SK-N-SH (cell line): ENCODE results near the gene PCBD1. TPM values are rescaled to one million over a fixed set of nuclear protein-coding genes. Genes with fewer than 3 reads are reported as not detected.

Source experiments
- CTCF ChIA-PET: fragments of 300-600, 350-600 bp; formaldehyde crosslinking; extraction: SDS; loops from one replicate; lab custom pipeline; 2021; lab: Yijun Ruan, JAX
- POLR2A ChIA-PET: fragments of 350-600 bp; sonication (Branson Sonifier 250); formaldehyde crosslinking; extraction: SDS; loops from one replicate; lab custom pipeline; 2020; ENCODE audit warnings: antibody characterized with exemption, inconsistent platforms; lab: Yijun Ruan, JAX
- DNase-seq: peaks from one replicate; pipeline ENCODE4 v3.0.0; 2012
- H2AFZ ChIP-seq: fragments of 200-600 bp; sonication (generic); 2 replicates; pipeline ENCODE4 v1.8.1; 2016; ENCODE audit warnings: antibody characterized with exemption, mild to moderate bottlenecking, low read depth
- H3F3A ChIP-seq: fragments of 200-600 bp; sonication (generic); replicated peaks from 2 replicates; pipeline ENCODE3; 2016; ENCODE audit warnings: antibody characterized with exemption, mild to moderate bottlenecking; ENCODE audit not compliant: insufficient read depth
- H3K27ac ChIP-seq, 2 experiments: fragments of 200-500 bp in 1 of 2; fragments of 200-600 bp in 1 of 2; sonication (Bioruptor generic) in 1 of 2; sonication (generic), shearing (Covaris generic) in 1 of 2; 2 replicates each; pipeline versions ENCODE4 v1.5.1 to v1.6.1; 2014 to 2016; ENCODE audit warnings: low read depth in 2 of 2, inconsistent platforms in 1 of 2, low read length in 1 of 2, mild to moderate bottlenecking in 1 of 2, mixed read lengths in 1 of 2
- H3K27me3 ChIP-seq: fragments of 200-600 bp; sonication (generic), shearing (Covaris generic); 2 replicates; pipeline ENCODE4 v1.6.1; 2016; ENCODE audit warnings: mixed run types; ENCODE audit not compliant: insufficient read depth
- H3K36me3 ChIP-seq, 2 experiments: fragments of 200-500 bp in 1 of 2; fragments of 200-600 bp in 1 of 2; sonication (Bioruptor generic) in 1 of 2; sonication (generic) in 1 of 2; replicated peaks in 1 of 2; 2 replicates each; pipeline versions ENCODE3 to v1.5.1; 2014 to 2016; ENCODE audit warnings: low read length in 1 of 2, mild to moderate bottlenecking in 1 of 2; ENCODE audit not compliant: insufficient read depth in 2 of 2, control insufficient read depth in 1 of 2
- H3K4me1 ChIP-seq, 2 experiments: fragments of 200-500 bp in 1 of 2; fragments of 200-600 bp in 1 of 2; sonication (Bioruptor generic) in 1 of 2; sonication (generic), shearing (Covaris generic) in 1 of 2; 2 replicates each; pipeline versions ENCODE4 v1.5.1 to v1.6.1; 2014 to 2016; ENCODE audit warnings: low read depth in 1 of 2, low read length in 1 of 2, mixed run types in 1 of 2; ENCODE audit not compliant: insufficient read depth in 2 of 2, control insufficient read depth in 1 of 2
- H3K4me2 ChIP-seq: fragments of 200-600 bp; sonication (generic), shearing (Covaris generic); 2 replicates; pipeline ENCODE4 v1.6.1; 2017; ENCODE audit warnings: mixed run types
- H3K4me3 ChIP-seq, 2 experiments: fragments of 200-500 bp in 1 of 2; fragments of 200-600 bp in 1 of 2; sonication (Bioruptor generic) in 1 of 2; sonication (generic), shearing (Covaris generic) in 1 of 2; 2 replicates each; pipeline versions ENCODE4 v1.5.1 to v1.8.1; 2014 to 2016; ENCODE audit warnings: low read depth in 2 of 2, inconsistent platforms in 1 of 2, low read length in 1 of 2, mild to moderate bottlenecking in 1 of 2, mixed read lengths in 1 of 2, moderate library complexity in 1 of 2
- H3K79me2 ChIP-seq: fragments of 200-600 bp; sonication (generic); 2 replicates; pipeline ENCODE4 v1.8.1; 2017; ENCODE audit warnings: mild to moderate bottlenecking; ENCODE audit not compliant: insufficient read depth
- H3K9ac ChIP-seq: fragments of 200-600 bp; sonication (generic); 2 replicates; pipeline ENCODE4 v1.6.1; 2017; ENCODE audit warnings: mixed run types
- H3K9me2 ChIP-seq: fragments of 200-600 bp; sonication (generic); 2 replicates; pipeline ENCODE4 v1.6.1; 2017; ENCODE audit warnings: mixed run types
- H3K9me3 ChIP-seq: fragments of 200-600 bp; sonication (generic); 2 replicates; pipeline ENCODE4 v1.6.1; 2017; ENCODE audit warnings: mixed run types, mild to moderate bottlenecking, moderate library complexity
- H4K20me1 ChIP-seq: fragments of 200-600 bp; sonication (generic); 2 replicates; pipeline ENCODE4 v1.6.1; 2017; ENCODE audit warnings: mild to moderate bottlenecking, mixed run types; ENCODE audit not compliant: insufficient read depth
- CHD2 ChIP-seq: fragments of 150-350 bp; IDR thresholded peaks from 2 replicates; pipeline ENCODE4 v1.6.1; 2018; ENCODE audit warnings: low read length; ENCODE audit not compliant: partially characterized antibody
- CTCF ChIP-seq: fragments of 200-600 bp; sonication (generic); IDR thresholded peaks from 2 replicates; pipeline ENCODE4 v1.6.1; 2017; ENCODE audit warnings: antibody characterized with exemption, mild to moderate bottlenecking, moderate library complexity
- EZH2phosphoT487 ChIP-seq: fragments of 200-600 bp; sonication (generic); IDR thresholded peaks from 2 replicates; pipeline ENCODE4 v1.6.1; 2017; ENCODE audit warnings: low read depth, mixed run types, mild to moderate bottlenecking, antibody characterized with exemption, moderate library complexity, borderline replicate concordance
- FOSL2 ChIP-seq: IDR thresholded peaks from 2 replicates; pipeline ENCODE4 v1.4.0; 2012; ENCODE audit warnings: low read depth, mild to moderate bottlenecking, moderate library complexity, borderline replicate concordance
- FOXJ3 ChIP-seq: sonication (generic); formaldehyde crosslinking; IDR thresholded peaks from 2 replicates; pipeline ENCODE4 v1.5.1; 2020; ENCODE audit warnings: mild to moderate bottlenecking, missing genetic modification reagents
- GABPA ChIP-seq: IDR thresholded peaks from 2 replicates; pipeline ENCODE4 v1.4.0; 2012; ENCODE audit warnings: low read depth, mild to moderate bottlenecking
- MAX ChIP-seq: IDR thresholded peaks from 2 replicates; pipeline ENCODE4 v1.4.0; 2012; ENCODE audit warnings: low read depth
- MEF2A ChIP-seq: IDR thresholded peaks from 2 replicates; pipeline ENCODE4 v1.4.0; 2012; ENCODE audit warnings: low read depth, borderline replicate concordance
- MXI1 ChIP-seq: IDR thresholded peaks from 2 replicates; pipeline ENCODE4 v1.6.1; 2012; ENCODE audit warnings: mild to moderate bottlenecking, low read depth, low read length, improper control_type of control experiment
- NFIC ChIP-seq: IDR thresholded peaks from 2 replicates; pipeline ENCODE4 v1.4.0; 2012; ENCODE audit warnings: borderline replicate concordance
- POLR2AphosphoS5 ChIP-seq: IDR thresholded peaks from 2 replicates; pipeline ENCODE4 v1.6.1; 2012; ENCODE audit warnings: low read depth, low read length
- RCOR1 ChIP-seq: fragments of 150-350 bp; IDR thresholded peaks from 2 replicates; pipeline ENCODE4 v1.6.1; 2017; ENCODE audit warnings: antibody characterized with exemption, low read length
- RXRA ChIP-seq: IDR thresholded peaks from 2 replicates; pipeline ENCODE4 v1.4.0; 2012; ENCODE audit warnings: low read depth, mild to moderate bottlenecking, borderline replicate concordance
- SIN3A ChIP-seq: IDR thresholded peaks from 2 replicates; pipeline ENCODE4 v1.6.1; 2012; ENCODE audit warnings: low read depth, mild to moderate bottlenecking, low read length, moderate library complexity, borderline replicate concordance
- TAF1 ChIP-seq: IDR thresholded peaks from 2 replicates; pipeline ENCODE4 v1.6.1; 2012; ENCODE audit warnings: low read depth, mild to moderate bottlenecking, low read length, moderate library complexity, borderline replicate concordance
- TCF12 ChIP-seq: IDR thresholded peaks from 2 replicates; pipeline ENCODE4 v1.4.0; 2012
- YY1 ChIP-seq: IDR thresholded peaks from 2 replicates; pipeline ENCODE4 v1.4.0; 2012; ENCODE audit warnings: low read depth, mild to moderate bottlenecking
- WGBS: methylation state at CpG from one replicate; pipeline ENCODE4 v1.1.6; 2017; ENCODE audit warnings: low lambda C conversion rate; 5-methylcytosine and 5-hydroxymethylcytosine counted together
- polyA plus RNA-seq, 3 experiments: library from polyadenylated mRNA; depleted of rRNA; stranded (reverse); fragments of >200 nt; gene quantifications; 2 replicates each; pipeline ENCODE4 v1.2.3, GENCODE V29; 2012
- TF ChIP-seq, protein P1 (sequence below): IDR thresholded peaks from 2 replicates; pipeline ENCODE4; 2012

The PCBD1 gene
- polyA plus RNA-seq, 1 of the 3 experiments (the other 2 are of a cell fraction), result 112 TPM

DNA sequence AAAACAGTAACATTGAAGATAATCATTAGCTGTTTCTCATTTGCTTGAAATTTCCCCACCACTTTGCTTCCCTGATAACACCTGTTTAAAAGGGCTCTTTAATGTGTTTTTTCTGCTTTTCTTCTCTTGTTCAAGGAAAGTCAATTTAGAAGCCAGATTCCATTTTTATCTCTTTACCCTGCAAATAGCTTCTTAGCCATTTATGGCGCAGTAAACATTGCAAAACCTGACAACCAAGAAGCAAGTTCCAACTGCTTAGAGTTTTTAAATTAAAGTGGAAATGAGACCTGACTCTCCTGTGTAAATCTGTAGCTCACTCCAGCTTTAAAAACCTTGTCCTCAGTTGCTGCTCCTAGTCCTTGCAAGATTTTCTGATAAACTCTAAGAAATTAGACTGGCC lies 42.5 kb downstream of the PCBD1 start:
- H4K20me1 ChIP-seq, result no peaks in the 10 kb centered on the region
- H2AFZ ChIP-seq, result no peak overlapping the region
- H3K27ac ChIP-seq, result peak overlapping the region in 1 of 2 experiments; percentile 79; a peak in 1 of 4 replicates
- H3K79me2 ChIP-seq, result peaks cover 67% of the 10 kb centered on the region
- CTCF ChIA-PET, result interaction anchor here (0.8 to 1.3 kb wide), 3 partner anchors 13 to 296 kb away, joined by 3 read pairs; no protein-coding TSS in a partner anchor
- DNase-seq, result no peak
- H3K9ac ChIP-seq, result no peak overlapping the region
- no peaks in the 10 kb centered on the region for H3K27me3 ChIP-seq
- POLR2A ChIA-PET, result no interaction called here
- TF ChIP-seq MXI1 (no peak), SIN3A (no peak), GABPA (no peak), FOSL2 (no peak), MAX (no peak), TCF12 (no peak), POLR2AphosphoS5 (no peak), YY1 (no peak), FOXJ3 (CRISPR knock-in tag) (no peak), CTCF (no peak), RXRA (no peak), TAF1 (no peak), NFIC (no peak), EZH2phosphoT487 (no peak), RCOR1 (no peak), CHD2 (no peak), MEF2A (no peak)
- TF ChIP-seq, protein P1, sequence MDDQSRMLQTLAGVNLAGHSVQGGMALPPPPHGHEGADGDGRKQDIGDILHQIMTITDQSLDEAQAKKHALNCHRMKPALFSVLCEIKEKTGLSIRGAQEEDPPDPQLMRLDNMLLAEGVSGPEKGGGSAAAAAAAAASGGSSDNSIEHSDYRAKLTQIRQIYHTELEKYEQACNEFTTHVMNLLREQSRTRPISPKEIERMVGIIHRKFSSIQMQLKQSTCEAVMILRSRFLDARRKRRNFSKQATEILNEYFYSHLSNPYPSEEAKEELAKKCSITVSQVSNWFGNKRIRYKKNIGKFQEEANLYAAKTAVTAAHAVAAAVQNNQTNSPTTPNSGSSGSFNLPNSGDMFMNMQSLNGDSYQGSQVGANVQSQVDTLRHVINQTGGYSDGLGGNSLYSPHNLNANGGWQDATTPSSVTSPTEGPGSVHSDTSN, result no peak
- H3F3A ChIP-seq, result peaks cover 24% of the 10 kb centered on the region
- peaks cover 5 to 28% of the 10 kb centered on the region in 2 experiments for H3K4me1 ChIP-seq
- WGBS, result 97% methylated on average over 1 of the region's 1 CpG
- peaks cover 10 to 23% of the 10 kb centered on the region in 2 experiments for H3K36me3 ChIP-seq
- H3K9me3 ChIP-seq, result no peaks in the 10 kb centered on the region
- H3K9me2 ChIP-seq, result no peaks in the 10 kb centered on the region
- H3K4me3 ChIP-seq, result no peak overlapping the region
- H3K4me2 ChIP-seq, result no peak overlapping the region
